ENCODE data around the gene GPR157. TPM values are rescaled to one million over a fixed set of nuclear protein-coding genes. Genes with fewer than 3 reads are reported as not detected.

Gene GPR157
- total and polyA plus RNA-seq, 2 of the 13 experiments (the other 11 are each of a cell fraction or from before 2014, with no cell fraction given) = 10.1 to 19.2 TPM

DNA sequence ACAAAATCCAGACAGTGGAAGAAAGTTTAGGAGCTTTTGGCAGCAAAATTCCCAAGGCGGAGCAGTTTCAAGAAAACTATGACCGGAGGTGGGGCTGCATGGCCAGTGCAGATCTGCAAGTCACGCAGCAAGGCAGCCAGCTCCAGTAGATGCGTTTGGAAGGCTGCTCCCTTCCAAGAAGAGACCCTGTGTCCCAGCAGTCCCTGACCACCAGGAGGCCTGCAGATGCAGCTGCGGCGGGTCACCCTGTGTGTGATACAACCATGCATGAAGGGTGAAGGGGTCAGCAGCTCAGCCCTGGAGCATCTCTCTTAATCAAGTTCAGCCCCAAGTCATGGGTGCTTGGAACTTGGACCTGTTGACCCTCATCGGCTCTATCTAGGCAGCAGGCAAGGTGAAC, 29.3 kb downstream of the GPR157 start:
- peak; percentile 73 for ATAC-seq
- POLR2A ChIA-PET = interaction anchor here (1.4 to 1.8 kb wide), 2 partner anchors 13 to 134 kb away, joined by 4 to 5 read pairs; no protein-coding TSS in a partner anchor
- H3K79me2 ChIP-seq (ENCODE audit: insufficient read depth, low read length) = no peaks in the 10 kb centered on the region
- H2AFZ ChIP-seq (ENCODE audit: low read length) = no peak overlapping the region
- peak overlapping the region; percentile 64 for H3K4me2 ChIP-seq (ENCODE audit: low read depth, low read length)
- peak overlapping the region in 1 of 3 experiments; percentile 15; a peak in 1 of 6 replicates for H3K4me3 ChIP-seq (replicated peaks in 1 of 3; ENCODE audit: insufficient read depth in 1 of 3, low read depth in 2 of 3, low read length in 3 of 3)
- H3K36me3 ChIP-seq (replicated peaks in 1 of 2; ENCODE audit: control insufficient read depth in 1 of 2, insufficient read depth in 2 of 2, low read length in 2 of 2) = peaks cover 9 to 20% of the 10 kb centered on the region in 2 experiments; a peak in 4 of 5 replicates
- no peak overlapping the region for H3K9ac ChIP-seq (ENCODE audit: insufficient read depth, low read depth, low read length)
- no peak overlapping the region for H3K27ac ChIP-seq (ENCODE audit: extremely low read length, insufficient read depth, low read length)
- H3K4me1 ChIP-seq (ENCODE audit: insufficient read depth, low read length) = peaks cover 38% of the 10 kb centered on the region
- no TSS peak for BruUV-seq (replicated peaks)
- in situ Hi-C loops (cut with HindIII; ENCODE audit: extremely low pct_ligation_motif_present, low pct_unique_long_range_greater_than_20kb) = no loop called here
- DNase-seq (ENCODE audit: low spot score) = peak; percentile 37
- intact Hi-C loops (cut with micrococcal nuclease; ENCODE audit: unreplicated experiment) = no loop called here
- peaks cover 10% of the 10 kb centered on the region; the same call in 1 of the 2 replicates for H3K9me3 ChIP-seq (ENCODE audit: low read length)
- CTCF ChIA-PET (ENCODE audit: low intra/inter-chr PET ratio, low total read pairs) = no interaction called here
- H4K20me1 ChIP-seq (ENCODE audit: insufficient read depth, low read length) = no peaks in the 10 kb centered on the region
- TF ChIP-seq, protein P1, sequence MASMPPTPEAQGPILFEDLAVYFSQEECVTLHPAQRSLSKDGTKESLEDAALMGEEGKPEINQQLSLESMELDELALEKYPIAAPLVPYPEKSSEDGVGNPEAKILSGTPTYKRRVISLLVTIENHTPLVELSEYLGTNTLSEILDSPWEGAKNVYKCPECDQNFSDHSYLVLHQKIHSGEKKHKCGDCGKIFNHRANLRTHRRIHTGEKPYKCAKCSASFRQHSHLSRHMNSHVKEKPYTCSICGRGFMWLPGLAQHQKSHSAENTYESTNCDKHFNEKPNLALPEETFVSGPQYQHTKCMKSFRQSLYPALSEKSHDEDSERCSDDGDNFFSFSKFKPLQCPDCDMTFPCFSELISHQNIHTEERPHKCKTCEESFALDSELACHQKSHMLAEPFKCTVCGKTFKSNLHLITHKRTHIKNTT (CRISPR knock-in tag; IDR thresholded peaks at IDR 0.05) = no peak
- TF ChIP-seq, protein P2, sequence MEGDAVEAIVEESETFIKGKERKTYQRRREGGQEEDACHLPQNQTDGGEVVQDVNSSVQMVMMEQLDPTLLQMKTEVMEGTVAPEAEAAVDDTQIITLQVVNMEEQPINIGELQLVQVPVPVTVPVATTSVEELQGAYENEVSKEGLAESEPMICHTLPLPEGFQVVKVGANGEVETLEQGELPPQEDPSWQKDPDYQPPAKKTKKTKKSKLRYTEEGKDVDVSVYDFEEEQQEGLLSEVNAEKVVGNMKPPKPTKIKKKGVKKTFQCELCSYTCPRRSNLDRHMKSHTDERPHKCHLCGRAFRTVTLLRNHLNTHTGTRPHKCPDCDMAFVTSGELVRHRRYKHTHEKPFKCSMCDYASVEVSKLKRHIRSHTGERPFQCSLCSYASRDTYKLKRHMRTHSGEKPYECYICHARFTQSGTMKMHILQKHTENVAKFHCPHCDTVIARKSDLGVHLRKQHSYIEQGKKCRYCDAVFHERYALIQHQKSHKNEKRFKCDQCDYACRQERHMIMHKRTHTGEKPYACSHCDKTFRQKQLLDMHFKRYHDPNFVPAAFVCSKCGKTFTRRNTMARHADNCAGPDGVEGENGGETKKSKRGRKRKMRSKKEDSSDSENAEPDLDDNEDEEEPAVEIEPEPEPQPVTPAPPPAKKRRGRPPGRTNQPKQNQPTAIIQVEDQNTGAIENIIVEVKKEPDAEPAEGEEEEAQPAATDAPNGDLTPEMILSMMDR (CRISPR knock-in tag; IDR thresholded peaks at IDR 0.05) = peak; percentile 45
- TF ChIP-seq RARA (CRISPR knock-in tag; IDR thresholded peaks at IDR 0.05) (peak; percentile 37; the same call in 1 of the 2 replicates), ZNF672 (CRISPR knock-in tag; IDR thresholded peaks at IDR 0.05) (no peak), NR2C2 (CRISPR knock-in tag; IDR thresholded peaks at IDR 0.05; ENCODE audit: borderline replicate concordance) (no peak), ZBTB38 (CRISPR knock-in tag; IDR thresholded peaks at IDR 0.05) (peak; percentile 59; the same call in 1 of the 2 replicates), NFE2L2 (IDR thresholded peaks at IDR 0.05; ENCODE audit: low read length) (0 out of 2 replicates have a peak, but pooled peaks have one; percentile 16), XRCC5 (optimal IDR thresholded peaks at IDR 0.05; ENCODE audit: low read length) (peak; percentile 19), PRPF4 (IDR thresholded peaks at IDR 0.05; ENCODE audit: low read depth, low read length, poor library complexity, severe bottlenecking) (no peak), ZNF788 (CRISPR knock-in tag; IDR thresholded peaks at IDR 0.05; ENCODE audit: borderline replicate concordance) (no peak), SIN3A (IDR thresholded peaks at IDR 0.05; ENCODE audit: borderline replicate concordance, low read depth, low read length) (0 out of 2 replicates have a peak, but pooled peaks have one; percentile 21), NR2F6 (IDR thresholded peaks at IDR 0.05) (0 out of 2 replicates have a peak, but pooled peaks have one; percentile 27), NR2F6 (CRISPR knock-in tag; IDR thresholded peaks at IDR 0.05) (no peak), ZNF230 (CRISPR knock-in tag; IDR thresholded peaks at IDR 0.05) (no peak)
- TF ChIP-seq, protein P3, sequence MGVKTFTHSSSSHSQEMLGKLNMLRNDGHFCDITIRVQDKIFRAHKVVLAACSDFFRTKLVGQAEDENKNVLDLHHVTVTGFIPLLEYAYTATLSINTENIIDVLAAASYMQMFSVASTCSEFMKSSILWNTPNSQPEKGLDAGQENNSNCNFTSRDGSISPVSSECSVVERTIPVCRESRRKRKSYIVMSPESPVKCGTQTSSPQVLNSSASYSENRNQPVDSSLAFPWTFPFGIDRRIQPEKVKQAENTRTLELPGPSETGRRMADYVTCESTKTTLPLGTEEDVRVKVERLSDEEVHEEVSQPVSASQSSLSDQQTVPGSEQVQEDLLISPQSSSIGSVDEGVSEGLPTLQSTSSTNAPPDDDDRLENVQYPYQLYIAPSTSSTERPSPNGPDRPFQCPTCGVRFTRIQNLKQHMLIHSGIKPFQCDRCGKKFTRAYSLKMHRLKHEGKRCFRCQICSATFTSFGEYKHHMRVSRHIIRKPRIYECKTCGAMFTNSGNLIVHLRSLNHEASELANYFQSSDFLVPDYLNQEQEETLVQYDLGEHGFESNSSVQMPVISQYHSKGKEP (CRISPR knock-in tag; IDR thresholded peaks at IDR 0.05) = no peak
- TF ChIP-seq, protein P4, sequence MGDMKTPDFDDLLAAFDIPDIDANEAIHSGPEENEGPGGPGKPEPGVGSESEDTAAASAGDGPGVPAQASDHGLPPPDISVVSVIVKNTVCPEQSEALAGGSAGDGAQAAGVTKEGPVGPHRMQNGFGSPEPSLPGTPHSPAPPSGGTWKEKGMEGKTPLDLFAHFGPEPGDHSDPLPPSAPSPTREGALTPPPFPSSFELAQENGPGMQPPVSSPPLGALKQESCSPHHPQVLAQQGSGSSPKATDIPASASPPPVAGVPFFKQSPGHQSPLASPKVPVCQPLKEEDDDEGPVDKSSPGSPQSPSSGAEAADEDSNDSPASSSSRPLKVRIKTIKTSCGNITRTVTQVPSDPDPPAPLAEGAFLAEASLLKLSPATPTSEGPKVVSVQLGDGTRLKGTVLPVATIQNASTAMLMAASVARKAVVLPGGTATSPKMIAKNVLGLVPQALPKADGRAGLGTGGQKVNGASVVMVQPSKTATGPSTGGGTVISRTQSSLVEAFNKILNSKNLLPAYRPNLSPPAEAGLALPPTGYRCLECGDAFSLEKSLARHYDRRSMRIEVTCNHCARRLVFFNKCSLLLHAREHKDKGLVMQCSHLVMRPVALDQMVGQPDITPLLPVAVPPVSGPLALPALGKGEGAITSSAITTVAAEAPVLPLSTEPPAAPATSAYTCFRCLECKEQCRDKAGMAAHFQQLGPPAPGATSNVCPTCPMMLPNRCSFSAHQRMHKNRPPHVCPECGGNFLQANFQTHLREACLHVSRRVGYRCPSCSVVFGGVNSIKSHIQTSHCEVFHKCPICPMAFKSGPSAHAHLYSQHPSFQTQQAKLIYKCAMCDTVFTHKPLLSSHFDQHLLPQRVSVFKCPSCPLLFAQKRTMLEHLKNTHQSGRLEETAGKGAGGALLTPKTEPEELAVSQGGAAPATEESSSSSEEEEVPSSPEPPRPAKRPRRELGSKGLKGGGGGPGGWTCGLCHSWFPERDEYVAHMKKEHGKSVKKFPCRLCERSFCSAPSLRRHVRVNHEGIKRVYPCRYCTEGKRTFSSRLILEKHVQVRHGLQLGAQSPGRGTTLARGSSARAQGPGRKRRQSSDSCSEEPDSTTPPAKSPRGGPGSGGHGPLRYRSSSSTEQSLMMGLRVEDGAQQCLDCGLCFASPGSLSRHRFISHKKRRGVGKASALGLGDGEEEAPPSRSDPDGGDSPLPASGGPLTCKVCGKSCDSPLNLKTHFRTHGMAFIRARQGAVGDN (CRISPR knock-in tag; IDR thresholded peaks at IDR 0.05) = peak; percentile 28; the same call in 1 of the 2 replicates
- FAIRE-seq = peak; percentile 43
- 38% methylated on average over 3 of the region's 7 CpGs for WGBS (ENCODE audit: low lambda C conversion rate)
- no peaks in the 10 kb centered on the region for H3K27me3 ChIP-seq (ENCODE audit: control insufficient read depth in 1 of 2, insufficient read depth in 2 of 2, low read length in 2 of 2)

Data from HepG2 (cell line).